Activated CD8-positive, alpha-beta memory T cell treated with anti-CD3 and anti-CD28 coated beads, Interleukin-2, amount 10 ng/mL, durations not matched to agents 7 days and 5 days (primary cell): ENCODE measurements around the gene FBXO47. TPM values are rescaled to one million over a fixed set of nuclear protein-coding genes. Genes with fewer than 3 reads are reported as not detected.

ENCODE experiments used
- ATAC-seq: fragments of 150-1000 bp; cut with Tn5 transposase; one replicate; pipeline ENCODE4 v1.10.0; 2021; ENCODE audit warnings: moderate library complexity
- CTCF ChIA-PET: fragments of 350-600 bp; sonication (Branson Sonifier 250); formaldehyde crosslinking; loops from one replicate; lab custom pipeline; 2021; ENCODE audit warnings: antibody characterized with exemption; lab: Charles Lee
- DNase-seq: peaks from one replicate; pipeline ENCODE4 v3.0.0-alpha.2; 2020
- H3K27ac Mint-ChIP-seq: one replicate; pipeline ENCODE4 v1.8.0; 2021; ENCODE audit warnings: mild to moderate bottlenecking, mixed read lengths
- H3K27me3 Mint-ChIP-seq: one replicate; pipeline ENCODE4 v1.8.0; 2021; ENCODE audit warnings: mixed read lengths
- H3K36me3 Mint-ChIP-seq: one replicate; pipeline ENCODE4 v1.8.0; 2021; ENCODE audit warnings: mild to moderate bottlenecking, mixed read lengths
- H3K4me1 Mint-ChIP-seq: one replicate; pipeline ENCODE4 v1.8.0; 2021; ENCODE audit warnings: mixed read lengths
- H3K4me3 Mint-ChIP-seq: one replicate; pipeline ENCODE4 v1.8.0; 2021; ENCODE audit warnings: mild to moderate bottlenecking, moderate library complexity, mixed read lengths
- H3K9me3 Mint-ChIP-seq: one replicate; pipeline ENCODE4 v1.8.0; 2022; ENCODE audit warnings: low read depth, mixed read lengths
- microRNA-seq: library from miRNA; unstranded; fragments of <30 nt; microRNA quantifications from one replicate; pipeline ENCODE4 v1.2.0, GENCODE V29; 2022
- total RNA-seq, 2 experiments: library from RNA; stranded (reverse); gene quantifications; one replicate each; pipeline ENCODE4 v1.2.3, GENCODE V29; 2021

The FBXO47 gene
- total RNA-seq, 2 experiments from 2014 or later: 0.18 TPM; not detected in 1

DNA sequence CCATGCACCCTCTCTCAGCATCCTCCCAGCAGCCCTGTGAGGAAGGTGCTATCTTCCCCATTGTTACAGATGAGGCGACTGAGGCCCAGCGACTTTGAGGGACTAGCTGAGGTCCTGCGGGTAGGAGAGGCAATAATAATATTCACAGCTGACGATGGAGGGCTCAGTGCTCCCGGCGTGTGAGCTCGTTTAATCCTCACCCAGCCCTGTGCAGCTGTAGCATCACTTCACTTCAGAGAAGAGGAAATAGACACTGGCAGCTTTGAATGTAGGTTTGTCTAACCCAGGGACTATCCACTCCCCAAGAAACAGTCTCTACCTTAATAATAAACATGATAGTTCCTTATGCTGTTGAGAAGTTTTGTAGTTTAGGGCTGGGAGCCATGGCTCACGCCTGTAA lies 75.8 kb downstream of the FBXO47 start:
- ATAC-seq (peak; percentile 21), DNase-seq (no peak)
- Mint-ChIP-seq H3K9me3 (no peaks in the 10 kb centered on the region), H3K4me3 (peak overlapping the region; percentile 13), H3K27me3 (no peaks in the 10 kb centered on the region), H3K27ac (peak overlapping the region; percentile 84), H3K4me1 (peaks cover 83% of the 10 kb centered on the region), H3K36me3 (peaks cover 31% of the 10 kb centered on the region)
- CTCF ChIA-PET: interaction anchor here (0.7 to 1.9 kb wide), 7 partner anchors 8 to 24 kb away, joined by 3 to 7 read pairs (median 5); partner anchors contain the start of gene LASP1

DNA sequence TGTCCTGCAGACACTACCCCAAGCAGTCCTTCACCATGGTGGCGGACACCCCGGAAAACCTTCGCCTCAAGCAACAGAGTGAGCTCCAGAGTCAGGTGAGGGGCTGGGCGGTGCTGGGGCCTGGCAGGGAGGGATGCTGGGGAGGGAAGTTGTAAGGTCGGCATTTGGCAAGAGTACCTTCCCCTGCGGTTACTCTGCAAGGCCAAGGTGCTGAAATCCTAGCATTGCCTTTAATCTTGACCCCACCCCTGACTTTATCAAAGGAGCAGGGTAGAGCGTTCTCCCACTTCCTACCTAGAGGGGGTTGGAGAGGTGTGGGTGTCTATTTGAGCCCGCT lies 76.8 kb downstream of the FBXO47 start:
- Mint-ChIP-seq H3K9me3 (no peaks in the 10 kb centered on the region), H3K27ac (peak overlapping the region; percentile 84), H3K4me3 (no peak overlapping the region), H3K4me1 (peaks cover 84% of the 10 kb centered on the region), H3K36me3 (peaks cover 30% of the 10 kb centered on the region), H3K27me3 (no peaks in the 10 kb centered on the region)
- CTCF ChIA-PET: interaction anchor here (1.2 to 1.6 kb wide), 3 partner anchors 17 to 274 kb away, joined by 3 read pairs; no protein-coding TSS in a partner anchor
- ATAC-seq: peak; percentile 16
- peak; percentile 48 for DNase-seq

DNA sequence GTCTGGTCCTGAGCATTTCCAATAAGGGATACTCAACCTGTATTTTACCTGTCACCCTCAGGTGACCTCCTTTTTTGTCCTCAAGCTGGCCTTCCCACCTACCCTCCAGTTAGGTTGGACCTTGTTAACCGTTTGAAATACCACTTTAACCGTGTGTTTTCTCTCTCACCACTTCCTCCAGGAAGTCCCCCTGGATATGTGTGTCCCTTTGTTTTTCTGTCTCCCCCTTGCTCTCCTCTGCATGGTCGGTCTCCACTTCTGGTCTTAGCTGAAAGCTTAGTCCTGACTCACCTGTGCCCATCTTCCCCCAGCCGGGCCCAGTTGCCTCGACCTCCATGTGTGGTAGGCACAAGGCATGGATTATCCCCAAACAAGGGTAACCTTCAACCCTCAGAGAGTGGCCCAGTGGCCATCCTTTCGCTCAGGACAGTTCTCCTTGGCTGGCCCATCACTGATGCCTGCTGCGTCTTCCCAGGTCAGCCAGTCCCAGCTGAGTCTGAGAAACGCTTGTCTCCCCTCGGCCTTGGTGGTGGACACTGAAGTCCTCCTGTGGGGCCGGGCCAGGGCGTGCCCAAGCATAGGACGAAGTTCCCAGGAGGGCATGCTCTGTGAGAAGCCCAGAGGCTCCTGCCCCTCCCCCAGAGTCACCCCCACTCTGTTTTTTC lies 77.3 kb downstream of the FBXO47 start:
- Mint-ChIP-seq H3K9me3 (no peaks in the 10 kb centered on the region), H3K4me3 (no peak overlapping the region), H3K27me3 (no peaks in the 10 kb centered on the region), H3K36me3 (peaks cover 33% of the 10 kb centered on the region), H3K4me1 (peaks cover 89% of the 10 kb centered on the region), H3K27ac (peak overlapping the region; percentile 84)
- DNase-seq (peak; percentile 39), ATAC-seq (no peak)
- CTCF ChIA-PET: interaction anchor here (0.8 to 1.6 kb wide), 3 partner anchors 15 to 275 kb away, joined by 3 read pairs; no protein-coding TSS in a partner anchor

DNA sequence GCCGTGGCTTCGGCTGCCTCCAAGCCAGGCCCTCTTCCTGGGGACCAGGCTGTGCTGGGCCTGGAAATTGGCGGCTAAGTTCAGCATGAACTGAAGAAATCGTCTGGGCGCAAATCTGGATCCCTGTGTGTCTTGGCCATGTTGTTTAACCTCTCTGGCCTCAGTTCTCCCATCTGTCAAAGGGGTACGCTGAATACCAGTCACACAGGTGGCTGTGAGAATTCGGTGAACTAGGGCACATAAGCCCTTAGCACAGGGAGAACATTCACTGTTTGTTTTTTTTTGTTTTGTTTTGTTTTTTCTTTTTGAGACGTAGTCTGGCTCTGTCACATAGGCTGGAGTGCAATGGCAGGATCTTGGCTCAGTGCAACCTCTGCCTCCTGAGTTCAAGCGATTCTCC lies 78.4 kb downstream of the FBXO47 start:
- Mint-ChIP-seq H3K27me3 (no peaks in the 10 kb centered on the region), H3K36me3 (peaks cover 33% of the 10 kb centered on the region), H3K27ac (peak overlapping the region; percentile 62), H3K4me3 (no peak overlapping the region), H3K4me1 (peaks cover 87% of the 10 kb centered on the region), H3K9me3 (no peaks in the 10 kb centered on the region)
- DNase-seq: no peak
- CTCF ChIA-PET: interaction anchor here (1.6 kb wide), 1 partner anchor 18 kb away, joined by 3 read pairs; no protein-coding TSS in a partner anchor
- ATAC-seq: no peak

DNA sequence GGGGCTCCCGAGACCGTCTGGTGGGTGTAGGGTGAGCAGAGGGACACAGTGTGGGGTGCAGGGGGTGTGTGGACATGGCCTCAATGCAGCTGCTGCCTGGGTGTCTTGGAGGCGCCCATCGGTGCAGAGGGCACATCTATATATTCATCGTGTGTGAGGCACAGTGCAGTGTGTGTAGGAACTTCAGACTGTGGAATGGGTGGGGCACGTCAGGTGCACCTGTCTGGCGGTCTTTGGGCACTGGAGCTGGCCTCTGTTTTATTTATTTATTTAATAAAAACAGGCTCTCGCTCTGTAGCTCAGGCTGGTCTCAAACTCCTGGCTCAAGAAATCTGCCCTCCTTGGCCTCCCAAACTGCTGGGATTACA lies 80.6 kb downstream of the FBXO47 start:
- no peak overlapping the region for H3K4me3 Mint-ChIP-seq
- CTCF ChIA-PET: interaction anchor here (1.2 to 2.9 kb wide), 5 partner anchors 13 to 288 kb away, joined by 3 to 8 read pairs (median 5); partner anchors contain the start of gene LASP1
- DNase-seq: no peak
- no peaks in the 10 kb centered on the region for H3K27me3 Mint-ChIP-seq
- peaks cover 48% of the 10 kb centered on the region for H3K36me3 Mint-ChIP-seq
- peaks cover 86% of the 10 kb centered on the region for H3K4me1 Mint-ChIP-seq
- ATAC-seq: no peak
- peak overlapping the region; percentile 67 for H3K27ac Mint-ChIP-seq
- H3K9me3 Mint-ChIP-seq: no peaks in the 10 kb centered on the region

Small RNA genes within 50 kb of the gene (microRNA-seq; reads per million reads assigned to microRNA genes)
- not detected for gene MIR6779

Other genes starting within 250 kb of the FBXO47 start
- gene CISD3, start 237.1 kb downstream of the FBXO47 start, total RNA-seq: 10 to 100 TPM; 51.3 to 54.3 TPM
- 1 to 10 TPM; 2.1 to 2.5 TPM for gene PCGF2, start 219.1 kb downstream of the FBXO47 start, total RNA-seq
- gene PSMB3, start 214.7 kb downstream of the FBXO47 start, total RNA-seq: 100 to 1,000 TPM; 246 to 303 TPM
- 10 to 100 TPM; 37.6 TPM for gene PIP4K2B, start 167.8 kb downstream of the FBXO47 start, total RNA-seq
- gene CWC25, start 142.1 kb downstream of the FBXO47 start, total RNA-seq: 10 to 100 TPM; 28.7 to 33.0 TPM
- 1,000 to 10,000 TPM in 1 of 2 experiments, 100 to 1,000 TPM in 1; 831 to 1,130 TPM for gene RPL23, start 113.7 kb downstream of the FBXO47 start, total RNA-seq
- gene LASP1, start 97.3 kb downstream of the FBXO47 start, total RNA-seq: 100 to 1,000 TPM; 208 to 239 TPM
- gene PLXDC1, start 184.2 kb upstream of the FBXO47 start, total RNA-seq: 1 to 10 TPM; 1.2 to 9.0 TPM
- gene ARL5C, start 198.8 kb upstream of the FBXO47 start, total RNA-seq: under 1 TPM in 1 of 2 experiments, not detected in 1; 0.35 TPM
- gene CACNB1, start 230.3 kb upstream of the FBXO47 start, total RNA-seq: 10 to 100 TPM; 21.0 to 32.9 TPM
- gene RPL19, start 232.9 kb upstream of the FBXO47 start, total RNA-seq: 1,000 to 10,000 TPM; 1,859 to 1,928 TPM